MM.1S (cell line): ENCODE measurements around the gene CDK5RAP1.

Experiments used
- DNase-seq: peaks from one replicate; pipeline ENCODE4 v3.0.0-alpha.2; 2015
- H2AFZ ChIP-seq: fragments of 300-600 bp; sonication (generic); 2 replicates; pipeline ENCODE4 v1.6.0; 2016; ENCODE audit warnings: antibody characterized with exemption, low read length
- H3F3A ChIP-seq: fragments of 300-600 bp; sonication (generic); 2 replicates; pipeline ENCODE4 v1.6.1; 2016; ENCODE audit warnings: mild to moderate bottlenecking, antibody characterized with exemption, low read length, moderate library complexity, mixed read lengths; ENCODE audit not compliant: insufficient read depth
- H3K27ac ChIP-seq: fragments of 300-600 bp; sonication (generic); 2 replicates; pipeline ENCODE4 v1.5.1; 2016; ENCODE audit warnings: mild to moderate bottlenecking, low read length
- H3K27me3 ChIP-seq: fragments of 300-600 bp; sonication (generic); replicated peaks from 2 replicates; pipeline ENCODE4 v1.6.0; 2016; ENCODE audit warnings: low read length; ENCODE audit not compliant: insufficient read depth
- H3K36me3 ChIP-seq: fragments of 300-600 bp; sonication (generic); replicated peaks from 2 replicates; pipeline ENCODE4 v1.6.1; 2016; ENCODE audit warnings: mild to moderate bottlenecking, low read length, mixed read lengths; ENCODE audit not compliant: insufficient read depth
- H3K4me1 ChIP-seq: fragments of 300-600 bp; sonication (generic); 2 replicates; pipeline ENCODE4 v1.6.1; 2016; ENCODE audit warnings: low read length, mixed read lengths
- H3K4me2 ChIP-seq: fragments of 300-600 bp; sonication (generic); 2 replicates; pipeline ENCODE4 v1.6.0; 2016; ENCODE audit warnings: low read depth, low read length
- H3K4me3 ChIP-seq: fragments of 300-600 bp; sonication (generic); 2 replicates; pipeline ENCODE4 v1.5.1; 2016; ENCODE audit warnings: low read length, mixed read lengths
- H3K79me2 ChIP-seq: fragments of 300-600 bp; sonication (generic); 2 replicates; pipeline ENCODE4 v1.6.1; 2016; ENCODE audit warnings: mixed run types, low read length, mixed read lengths
- H3K9ac ChIP-seq: fragments of 300-600 bp; sonication (generic); 2 replicates; pipeline ENCODE4 v1.6.1; 2016; ENCODE audit warnings: low read length, mixed read lengths
- H3K9me2 ChIP-seq: fragments of 300-600 bp; sonication (generic); replicated peaks from 2 replicates; pipeline ENCODE4 v1.6.1; 2016; ENCODE audit warnings: mild to moderate bottlenecking, low read length, mixed read lengths; ENCODE audit not compliant: insufficient read depth
- H3K9me3 ChIP-seq: fragments of 300-600 bp; sonication (generic); replicated peaks from 2 replicates; pipeline ENCODE4 v1.6.1; 2016; ENCODE audit warnings: mild to moderate bottlenecking, low read length, mixed read lengths; ENCODE audit not compliant: insufficient read depth
- H4K20me1 ChIP-seq: fragments of 300-600 bp; sonication (generic); 2 replicates; pipeline ENCODE4 v1.6.1; 2016; ENCODE audit warnings: mild to moderate bottlenecking, low read length, moderate library complexity, mixed read lengths; ENCODE audit not compliant: insufficient read depth
- EZH2 ChIP-seq: fragments of 300-600 bp; sonication (generic); optimal IDR thresholded peaks from 2 replicates; pipeline ENCODE3; 2017; ENCODE audit warnings: low read depth, mild to moderate bottlenecking, antibody characterized with exemption, low read length, mixed read lengths
- EZH2phosphoT487 ChIP-seq: fragments of 300-600 bp; sonication (generic); IDR thresholded peaks from 2 replicates; pipeline ENCODE4 v1.6.1; 2018; ENCODE audit warnings: antibody characterized with exemption, low read length
- TF ChIP-seq, protein P1 (sequence below): fragments of 300-600 bp; sonication (generic); IDR thresholded peaks from 2 replicates; pipeline ENCODE4 v1.5.1; 2016; ENCODE audit warnings: antibody characterized with exemption, low read length, mixed read lengths

Gene CDK5RAP1

DNA sequence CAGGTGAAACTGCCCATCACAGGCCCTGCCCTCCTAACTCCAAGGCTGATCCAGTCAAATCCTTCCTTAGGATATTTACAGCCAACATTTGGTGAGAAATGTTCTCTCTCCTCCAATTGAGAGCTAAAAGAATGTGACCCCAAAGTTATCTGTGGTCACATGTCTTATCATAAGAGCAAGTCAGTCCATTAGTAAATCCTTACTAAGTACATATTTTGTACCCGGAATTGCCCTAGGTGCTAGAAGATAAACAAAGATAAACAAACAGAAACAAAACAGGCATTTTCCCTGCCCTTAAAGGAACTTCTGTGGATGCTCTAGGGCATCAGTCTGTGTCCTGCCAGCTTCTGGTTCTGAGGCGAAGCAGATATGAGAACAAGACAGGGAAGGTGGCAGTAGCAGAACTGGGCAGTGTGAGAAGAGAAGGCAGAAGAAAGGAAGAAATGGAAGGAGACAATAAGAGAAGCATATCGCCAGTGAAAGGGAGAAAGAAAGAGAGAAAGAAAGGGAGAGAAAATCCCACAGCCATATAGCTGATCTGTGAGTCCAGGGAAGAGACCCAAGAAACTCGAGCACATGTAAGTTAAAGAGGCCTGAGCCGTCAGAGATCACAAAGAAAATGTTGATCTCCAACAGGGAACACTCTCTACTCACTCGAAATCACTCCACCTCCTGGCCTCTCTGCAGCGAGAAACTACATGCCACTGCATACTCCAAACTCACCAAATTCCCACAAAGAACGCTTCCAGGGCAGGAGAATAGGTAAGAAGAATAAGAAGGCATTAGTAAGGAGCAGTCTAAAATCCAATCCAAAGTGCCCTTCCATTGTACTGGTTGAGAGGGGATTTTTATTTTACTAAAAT, 41.7 kb downstream of the CDK5RAP1 start:
- H3F3A ChIP-seq = no peaks in the 10 kb centered on the region
- H3K4me2 ChIP-seq = no peak overlapping the region
- no peaks in the 10 kb centered on the region for H3K9me3 ChIP-seq
- H2AFZ ChIP-seq = no peak overlapping the region
- H3K9me2 ChIP-seq = no peaks in the 10 kb centered on the region
- no peak for DNase-seq
- TF ChIP-seq, protein P1, sequence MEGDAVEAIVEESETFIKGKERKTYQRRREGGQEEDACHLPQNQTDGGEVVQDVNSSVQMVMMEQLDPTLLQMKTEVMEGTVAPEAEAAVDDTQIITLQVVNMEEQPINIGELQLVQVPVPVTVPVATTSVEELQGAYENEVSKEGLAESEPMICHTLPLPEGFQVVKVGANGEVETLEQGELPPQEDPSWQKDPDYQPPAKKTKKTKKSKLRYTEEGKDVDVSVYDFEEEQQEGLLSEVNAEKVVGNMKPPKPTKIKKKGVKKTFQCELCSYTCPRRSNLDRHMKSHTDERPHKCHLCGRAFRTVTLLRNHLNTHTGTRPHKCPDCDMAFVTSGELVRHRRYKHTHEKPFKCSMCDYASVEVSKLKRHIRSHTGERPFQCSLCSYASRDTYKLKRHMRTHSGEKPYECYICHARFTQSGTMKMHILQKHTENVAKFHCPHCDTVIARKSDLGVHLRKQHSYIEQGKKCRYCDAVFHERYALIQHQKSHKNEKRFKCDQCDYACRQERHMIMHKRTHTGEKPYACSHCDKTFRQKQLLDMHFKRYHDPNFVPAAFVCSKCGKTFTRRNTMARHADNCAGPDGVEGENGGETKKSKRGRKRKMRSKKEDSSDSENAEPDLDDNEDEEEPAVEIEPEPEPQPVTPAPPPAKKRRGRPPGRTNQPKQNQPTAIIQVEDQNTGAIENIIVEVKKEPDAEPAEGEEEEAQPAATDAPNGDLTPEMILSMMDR = no peak
- no peak for TF ChIP-seq EZH2phosphoT487
- no peak for TF ChIP-seq EZH2
- H3K79me2 ChIP-seq = no peaks in the 10 kb centered on the region
- no peak overlapping the region for H3K27ac ChIP-seq
- H3K27me3 ChIP-seq = no peaks in the 10 kb centered on the region
- H3K36me3 ChIP-seq = no peaks in the 10 kb centered on the region
- H3K9ac ChIP-seq = no peak overlapping the region
- no peak overlapping the region for H3K4me3 ChIP-seq
- no peaks in the 10 kb centered on the region for H4K20me1 ChIP-seq
- H3K4me1 ChIP-seq = no peaks in the 10 kb centered on the region

DNA sequence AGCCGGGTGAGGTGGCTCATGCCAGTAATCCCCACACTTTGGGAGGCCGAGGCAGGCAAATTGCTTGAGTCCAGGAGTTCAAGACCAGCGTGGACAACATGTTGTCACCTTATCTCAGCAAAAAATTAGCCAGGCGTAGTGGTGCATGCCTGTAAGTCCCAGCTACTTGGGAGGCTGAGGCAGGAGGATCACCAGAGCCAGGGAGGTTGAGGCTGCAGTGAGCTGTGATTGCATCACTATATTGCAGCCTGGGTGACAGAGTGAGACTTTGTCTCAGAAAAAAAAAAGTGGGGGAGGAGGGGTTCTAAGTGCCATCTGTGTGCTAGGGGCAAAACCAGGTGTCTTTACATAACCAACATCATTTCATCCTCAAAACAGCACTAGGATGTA, 48.3 kb downstream of the CDK5RAP1 start:
- no peak overlapping the region for H3K4me2 ChIP-seq
- no peak for TF ChIP-seq EZH2
- TF ChIP-seq EZH2phosphoT487 = no peak
- TF ChIP-seq, protein P1 = no peak
- no peaks in the 10 kb centered on the region for H3K27me3 ChIP-seq
- no peaks in the 10 kb centered on the region for H3F3A ChIP-seq
- H3K79me2 ChIP-seq = no peaks in the 10 kb centered on the region
- DNase-seq = no peak
- no peaks in the 10 kb centered on the region for H3K9me3 ChIP-seq
- H3K4me3 ChIP-seq = no peak overlapping the region
- H3K9me2 ChIP-seq = no peaks in the 10 kb centered on the region
- H2AFZ ChIP-seq = no peak overlapping the region
- H4K20me1 ChIP-seq = no peaks in the 10 kb centered on the region
- H3K27ac ChIP-seq = no peak overlapping the region
- no peak overlapping the region for H3K9ac ChIP-seq
- H3K36me3 ChIP-seq = no peaks in the 10 kb centered on the region
- no peaks in the 10 kb centered on the region for H3K4me1 ChIP-seq

DNA sequence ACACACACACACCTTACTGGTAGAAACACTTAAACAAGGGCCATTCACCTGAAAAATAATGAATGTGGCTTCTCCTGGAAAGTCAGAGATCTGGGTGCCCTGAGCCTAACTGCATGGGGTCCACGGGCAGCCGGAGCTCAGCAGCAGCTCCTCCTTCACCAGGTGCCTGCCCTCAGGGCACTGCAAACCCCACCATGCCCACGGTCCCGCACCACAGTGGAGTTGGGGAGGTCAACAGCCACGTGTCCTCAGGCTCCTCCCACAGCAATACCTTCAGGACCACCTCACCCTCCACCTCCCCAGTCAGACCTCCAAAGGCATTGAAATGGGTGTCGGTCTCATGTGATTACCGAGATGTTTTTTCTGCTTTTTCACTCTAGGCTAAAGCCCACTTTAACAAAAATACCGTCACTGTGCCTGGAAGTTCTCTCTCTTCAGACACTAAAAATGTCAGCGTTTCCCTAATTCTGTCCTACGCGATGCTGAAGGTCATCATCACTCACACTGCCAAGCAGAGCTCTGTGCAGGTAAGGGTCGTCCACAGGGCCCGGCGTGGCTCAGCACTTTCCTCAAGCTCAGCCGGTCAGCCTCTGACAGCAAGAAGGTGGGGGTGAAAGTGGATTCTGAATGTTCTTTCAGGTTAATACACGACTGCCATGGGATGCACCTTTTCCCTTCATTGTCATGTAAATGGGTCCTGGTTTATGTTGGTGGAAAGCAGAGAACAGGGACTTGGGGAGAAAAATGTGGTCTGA, 48.9 kb downstream of the CDK5RAP1 start:
- H3K4me1 ChIP-seq = no peaks in the 10 kb centered on the region
- no peaks in the 10 kb centered on the region for H3F3A ChIP-seq
- no peaks in the 10 kb centered on the region for H3K36me3 ChIP-seq
- TF ChIP-seq, protein P1 = no peak
- TF ChIP-seq EZH2phosphoT487 (no peak), EZH2 (no peak)
- H3K79me2 ChIP-seq = no peaks in the 10 kb centered on the region
- H4K20me1 ChIP-seq = no peaks in the 10 kb centered on the region
- no peaks in the 10 kb centered on the region for H3K9me3 ChIP-seq
- no peak for DNase-seq
- no peak overlapping the region for H3K4me2 ChIP-seq
- no peaks in the 10 kb centered on the region for H3K9me2 ChIP-seq
- no peak overlapping the region for H3K4me3 ChIP-seq
- no peaks in the 10 kb centered on the region for H3K27me3 ChIP-seq
- H3K9ac ChIP-seq = no peak overlapping the region
- no peak overlapping the region for H3K27ac ChIP-seq
- no peak overlapping the region for H2AFZ ChIP-seq
